Peyer's patch (tissue), 4 donors: ENCODE results near the gene UNC5CL. TPM values are rescaled to one million over a fixed set of nuclear protein-coding genes. Genes with fewer than 3 reads are reported as not detected.
"Not testable (repeated sequence)": the region's sequence is repeated elsewhere in the genome, so short reads cannot be mapped to it uniquely, and the experiment has no call there.

ENCODE experiments used
- DNase-seq, 3 donors: peaks; one replicate each; pipeline ENCODE4 v3.0.0-alpha.2; 2017 to 2019
- H3K27ac ChIP-seq, 4 donors: fragments of 200-600 bp; sonication (generic); one replicate each; pipeline ENCODE4 v1.5.1; 2016 to 2019
- H3K27me3 ChIP-seq, 2 donors: fragments of 200-600 bp; sonication (generic); one replicate each; pipeline ENCODE4 v1.5.1; 2019
- H3K36me3 ChIP-seq, 3 donors: fragments of 200-600 bp; sonication (generic); one replicate each; pipeline ENCODE4 v1.5.1; 2016 to 2019
- H3K4me1 ChIP-seq, 4 donors: fragments of 200-600 bp; sonication (generic); one replicate each; pipeline ENCODE4 v1.5.1; 2016 to 2019
- H3K4me3 ChIP-seq, 4 donors: fragments of 200-600 bp; sonication (generic); 1 replicate in 3 of 4; 2 replicates in 1 of 4; pipeline ENCODE4 v1.5.1; 2016 to 2019; ENCODE audit warnings: mild to moderate bottlenecking in 1 of 4
- H3K9me3 ChIP-seq, 4 donors: fragments of 200-600 bp; sonication (generic); one replicate each; pipeline ENCODE4 v1.5.1; 2016 to 2019; ENCODE audit warnings: mild to moderate bottlenecking in 1 of 4
- CTCF ChIP-seq, 6 experiments: fragments of 450-650 bp in 4 of 6; fragments of 200-600 bp in 2 of 6; sonication (generic) in 1 of 6; IDR thresholded peaks; one replicate each; pipeline ENCODE4 v1.5.1; 2017 to 2019; ENCODE audit warnings: antibody characterized with exemption in 6 of 6, mild to moderate bottlenecking in 3 of 6, moderate library complexity in 1 of 6
- POLR2A ChIP-seq, 2 donors: fragments of 450-650 bp; IDR thresholded peaks; one replicate each; pipeline ENCODE4 v1.5.1; 2017; ENCODE audit warnings: antibody characterized with exemption in 2 of 2, mild to moderate bottlenecking in 2 of 2, moderate library complexity in 2 of 2
- total RNA-seq, 4 donors: library from RNA; depleted of rRNA; stranded (reverse); fragments of >200 nt; gene quantifications; one replicate each; pipeline ENCODE4 v1.1.0, GENCODE V29; 2016

Gene UNC5CL
- total RNA-seq, 4 donors from 2014 or later = 8.3 to 34.6 (median 28.4) TPM

DNA sequence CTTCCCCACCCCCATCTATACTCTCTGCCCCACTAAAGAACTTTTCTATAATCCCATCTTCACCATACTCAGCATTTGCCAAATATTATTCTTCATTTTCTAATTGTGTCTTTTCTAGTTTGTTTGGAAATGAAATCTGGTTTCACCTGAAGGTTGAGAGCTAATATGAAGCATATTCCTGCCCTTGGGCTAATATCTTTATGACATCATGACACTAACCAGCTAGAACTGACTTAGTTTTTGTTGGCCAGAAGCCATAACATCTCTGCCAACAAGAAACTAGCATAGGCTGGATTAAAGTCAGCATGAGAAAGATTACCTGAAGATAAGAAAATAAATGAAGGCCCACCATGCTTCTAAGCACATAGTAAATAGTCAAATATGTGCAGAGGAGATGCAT, 16.7 kb downstream of the UNC5CL start:
- H3K4me3 ChIP-seq = no peak overlapping the region
- H3K36me3 ChIP-seq = no peaks in the 10 kb centered on the region
- no peak overlapping the region for H3K27ac ChIP-seq
- TF ChIP-seq POLR2A (IDR thresholded peaks at IDR 0.05) (no peak), CTCF (IDR thresholded peaks at IDR 0.05) (no peak)
- H3K27me3 ChIP-seq = no peaks in the 10 kb centered on the region
- no peaks in the 10 kb centered on the region for H3K9me3 ChIP-seq
- no peaks in the 10 kb centered on the region for H3K4me1 ChIP-seq
- DNase-seq = no peak

DNA sequence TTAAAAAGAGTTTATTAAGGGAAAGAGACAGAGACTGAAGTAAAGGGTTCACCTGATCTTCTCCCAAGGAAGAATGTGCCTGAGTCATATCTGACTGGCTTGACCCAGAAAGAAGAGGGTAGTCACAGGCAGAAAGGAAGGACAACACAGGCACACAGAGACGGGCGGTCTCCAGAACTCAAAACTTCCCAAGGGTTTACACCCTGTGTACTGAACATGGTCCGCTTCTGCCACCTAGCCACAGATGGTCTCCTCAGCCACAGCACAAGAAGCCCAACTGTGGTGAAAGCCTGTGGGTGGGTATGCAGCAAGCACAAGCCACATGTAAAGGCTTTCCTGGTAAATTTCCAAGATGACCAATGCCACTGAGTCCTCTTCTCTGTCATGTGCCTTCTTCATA, 17.2 kb downstream of the UNC5CL start:
- H3K27me3 ChIP-seq = no peaks in the 10 kb centered on the region
- H3K36me3 ChIP-seq = no peaks in the 10 kb centered on the region
- H3K27ac ChIP-seq = no peak overlapping the region
- H3K4me3 ChIP-seq = no peak overlapping the region
- no peaks in the 10 kb centered on the region for H3K4me1 ChIP-seq
- TF ChIP-seq POLR2A (IDR thresholded peaks at IDR 0.05) (no peak), CTCF (IDR thresholded peaks at IDR 0.05) (no peak)
- no peak for DNase-seq
- no peaks in the 10 kb centered on the region for H3K9me3 ChIP-seq

GRCh38 chr6:41017663-41018062, 21.4 kb downstream of the UNC5CL start:
- Histone ChIP-seq H3K4me3 (no peak overlapping the region), H3K36me3 (no peaks in the 10 kb centered on the region), H3K4me1 (no peaks in the 10 kb centered on the region), H3K27ac (no peak overlapping the region), H3K9me3 (no peaks in the 10 kb centered on the region), H3K27me3 (no peaks in the 10 kb centered on the region)
- TF ChIP-seq CTCF (IDR thresholded peaks at IDR 0.05) (no peak), POLR2A (IDR thresholded peaks at IDR 0.05) (no peak)
- no peak for DNase-seq

- H3K36me3 ChIP-seq, H3K27ac ChIP-seq, H3K9me3 ChIP-seq, H3K4me3 ChIP-seq, H3K4me1 ChIP-seq, H3K27me3 ChIP-seq, DNase-seq: not testable (repeated sequence)
Observed at GRCh38 chr6:41015860-41016259, 23.2 kb downstream of the UNC5CL start.

GRCh38 chr6:41014780-41015179, 24.2 kb downstream of the UNC5CL start:
- Histone ChIP-seq H3K27me3 (no peaks in the 10 kb centered on the region), H3K4me3 (no peak overlapping the region), H3K27ac (no peak overlapping the region), H3K36me3 (no peaks in the 10 kb centered on the region), H3K4me1 (no peaks in the 10 kb centered on the region), H3K9me3 (no peaks in the 10 kb centered on the region)
- TF ChIP-seq POLR2A (IDR thresholded peaks at IDR 0.05) (no peak), CTCF (IDR thresholded peaks at IDR 0.05) (no peak)
- no peak for DNase-seq

DNA sequence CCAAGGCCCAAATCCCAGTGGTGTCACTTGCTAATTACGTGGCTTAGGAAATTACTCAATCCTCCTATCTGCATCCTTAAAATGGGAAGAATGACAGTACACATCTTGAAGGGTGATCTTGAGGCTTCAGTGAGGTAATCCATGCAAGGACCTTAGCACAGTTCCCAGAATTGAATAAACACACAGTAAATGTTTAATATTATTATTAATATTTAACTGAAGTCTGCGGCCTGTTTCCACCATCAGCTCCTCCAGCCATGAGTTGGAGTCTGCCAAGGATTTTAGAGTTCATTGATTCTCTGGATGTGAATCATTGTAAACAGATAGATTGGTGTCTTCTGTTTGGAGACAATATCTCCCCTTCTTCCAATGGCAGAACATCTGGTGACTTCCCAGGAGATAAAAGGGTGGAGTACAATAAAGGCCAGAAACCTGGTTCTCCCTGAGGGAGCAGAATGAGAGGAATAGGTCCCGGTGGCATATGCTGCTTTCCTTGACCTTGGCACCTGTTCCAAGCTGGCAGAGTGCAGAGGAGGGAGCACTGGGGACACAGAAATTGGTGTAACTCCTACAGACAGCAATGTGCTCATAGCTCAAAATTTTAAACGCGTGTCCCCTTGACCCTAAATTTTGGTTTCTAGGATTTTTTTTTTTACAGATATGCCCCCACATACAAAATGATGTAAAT, 25.4 kb downstream of the UNC5CL start:
- no peak for DNase-seq
- Histone ChIP-seq H3K4me1 (no peaks in the 10 kb centered on the region), H3K27ac (no peak overlapping the region)

More for the DNA sequence above, 25.4 kb downstream of the UNC5CL start:
- H3K36me3 ChIP-seq = no peaks in the 10 kb centered on the region
- no peak for TF ChIP-seq CTCF (IDR thresholded peaks at IDR 0.05)
- TF ChIP-seq POLR2A (IDR thresholded peaks at IDR 0.05) = no peak
- no peak overlapping the region for H3K4me3 ChIP-seq
- no peaks in the 10 kb centered on the region for H3K9me3 ChIP-seq
- H3K27me3 ChIP-seq = no peaks in the 10 kb centered on the region
